HL-60 (cell line): ENCODE data around the gene DTD1.

Experiments
- GABPA ChIP-seq: IDR thresholded peaks from 2 replicates; pipeline ENCODE4 v1.6.1; 2012; ENCODE audit warnings: low read depth
- POLR2AphosphoS5 ChIP-seq: IDR thresholded peaks from 2 replicates; pipeline ENCODE4 v1.6.1; 2012; ENCODE audit warnings: low read depth
- SPI1 ChIP-seq: IDR thresholded peaks from 2 replicates; pipeline ENCODE4 v1.6.1; 2012; ENCODE audit warnings: low read depth, mild to moderate bottlenecking, borderline replicate concordance
- TF ChIP-seq, protein P1 (sequence below): IDR thresholded peaks from one replicate; pipeline ENCODE4 v1.5.1; 2011; ENCODE audit warnings: low read length, control low read depth, inconsistent platforms; ENCODE audit not compliant: insufficient read depth
- TF ChIP-seq, protein P2 (sequence below): IDR thresholded peaks from 2 replicates; pipeline ENCODE4 v1.6.1; 2012; ENCODE audit warnings: low read depth; ENCODE audit not compliant: insufficient replicate concordance

DNA sequence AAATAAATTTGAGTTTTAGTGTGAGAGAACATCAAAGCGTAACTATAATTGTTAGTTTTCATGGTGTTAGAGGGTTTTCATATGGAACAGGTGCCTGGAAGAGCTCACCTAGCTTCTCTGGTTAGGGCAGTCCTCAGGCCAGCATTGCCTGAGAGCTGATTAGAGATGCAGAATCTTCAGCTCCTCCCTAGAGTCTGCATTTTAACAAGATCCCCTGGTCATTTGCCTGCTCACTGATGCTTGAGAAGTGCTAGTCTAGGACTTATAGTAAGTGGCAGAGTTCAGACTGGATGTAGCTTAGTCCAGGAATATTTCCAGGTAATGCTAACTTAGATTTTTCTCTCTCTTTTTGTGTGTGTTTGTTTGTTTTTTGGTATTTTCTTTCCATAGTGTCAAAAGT lies 42.3 kb upstream of the DTD1 start:
- TF ChIP-seq, protein P1, sequence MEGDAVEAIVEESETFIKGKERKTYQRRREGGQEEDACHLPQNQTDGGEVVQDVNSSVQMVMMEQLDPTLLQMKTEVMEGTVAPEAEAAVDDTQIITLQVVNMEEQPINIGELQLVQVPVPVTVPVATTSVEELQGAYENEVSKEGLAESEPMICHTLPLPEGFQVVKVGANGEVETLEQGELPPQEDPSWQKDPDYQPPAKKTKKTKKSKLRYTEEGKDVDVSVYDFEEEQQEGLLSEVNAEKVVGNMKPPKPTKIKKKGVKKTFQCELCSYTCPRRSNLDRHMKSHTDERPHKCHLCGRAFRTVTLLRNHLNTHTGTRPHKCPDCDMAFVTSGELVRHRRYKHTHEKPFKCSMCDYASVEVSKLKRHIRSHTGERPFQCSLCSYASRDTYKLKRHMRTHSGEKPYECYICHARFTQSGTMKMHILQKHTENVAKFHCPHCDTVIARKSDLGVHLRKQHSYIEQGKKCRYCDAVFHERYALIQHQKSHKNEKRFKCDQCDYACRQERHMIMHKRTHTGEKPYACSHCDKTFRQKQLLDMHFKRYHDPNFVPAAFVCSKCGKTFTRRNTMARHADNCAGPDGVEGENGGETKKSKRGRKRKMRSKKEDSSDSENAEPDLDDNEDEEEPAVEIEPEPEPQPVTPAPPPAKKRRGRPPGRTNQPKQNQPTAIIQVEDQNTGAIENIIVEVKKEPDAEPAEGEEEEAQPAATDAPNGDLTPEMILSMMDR = no peak
- TF ChIP-seq, protein P2, sequence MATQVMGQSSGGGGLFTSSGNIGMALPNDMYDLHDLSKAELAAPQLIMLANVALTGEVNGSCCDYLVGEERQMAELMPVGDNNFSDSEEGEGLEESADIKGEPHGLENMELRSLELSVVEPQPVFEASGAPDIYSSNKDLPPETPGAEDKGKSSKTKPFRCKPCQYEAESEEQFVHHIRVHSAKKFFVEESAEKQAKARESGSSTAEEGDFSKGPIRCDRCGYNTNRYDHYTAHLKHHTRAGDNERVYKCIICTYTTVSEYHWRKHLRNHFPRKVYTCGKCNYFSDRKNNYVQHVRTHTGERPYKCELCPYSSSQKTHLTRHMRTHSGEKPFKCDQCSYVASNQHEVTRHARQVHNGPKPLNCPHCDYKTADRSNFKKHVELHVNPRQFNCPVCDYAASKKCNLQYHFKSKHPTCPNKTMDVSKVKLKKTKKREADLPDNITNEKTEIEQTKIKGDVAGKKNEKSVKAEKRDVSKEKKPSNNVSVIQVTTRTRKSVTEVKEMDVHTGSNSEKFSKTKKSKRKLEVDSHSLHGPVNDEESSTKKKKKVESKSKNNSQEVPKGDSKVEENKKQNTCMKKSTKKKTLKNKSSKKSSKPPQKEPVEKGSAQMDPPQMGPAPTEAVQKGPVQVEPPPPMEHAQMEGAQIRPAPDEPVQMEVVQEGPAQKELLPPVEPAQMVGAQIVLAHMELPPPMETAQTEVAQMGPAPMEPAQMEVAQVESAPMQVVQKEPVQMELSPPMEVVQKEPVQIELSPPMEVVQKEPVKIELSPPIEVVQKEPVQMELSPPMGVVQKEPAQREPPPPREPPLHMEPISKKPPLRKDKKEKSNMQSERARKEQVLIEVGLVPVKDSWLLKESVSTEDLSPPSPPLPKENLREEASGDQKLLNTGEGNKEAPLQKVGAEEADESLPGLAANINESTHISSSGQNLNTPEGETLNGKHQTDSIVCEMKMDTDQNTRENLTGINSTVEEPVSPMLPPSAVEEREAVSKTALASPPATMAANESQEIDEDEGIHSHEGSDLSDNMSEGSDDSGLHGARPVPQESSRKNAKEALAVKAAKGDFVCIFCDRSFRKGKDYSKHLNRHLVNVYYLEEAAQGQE = no peak
- TF ChIP-seq POLR2AphosphoS5 (no peak), GABPA (no peak), SPI1 (no peak)
